HG03064 (cell line): ENCODE measurements around the gene SPTBN1.

ENCODE experiments used
- ATAC-seq: cut with Tn5 transposase; IDR thresholded peaks from one replicate; pipeline ENCODE4 v1.9.1; 2021; ENCODE audit warnings: low read depth; ENCODE audit not compliant: unreplicated experiment

Gene SPTBN1

GRCh38 chr2:54455563-54456361 lies at the start of gene SPTBN1:
Gene SPTBN1 (plus strand): TSS chr2:54456327. CDS start chr2:54526419, 70,092 bp downstream.
- no peak for ATAC-seq

GRCh38 chr2:54407693-54408092 lies 48.4 kb upstream of the SPTBN1 start:
- no peak for ATAC-seq

- ATAC-seq = no peak
Observed at GRCh38 chr2:54408288-54408687, 47.8 kb upstream of the SPTBN1 start.

GRCh38 chr2:54409752-54410151 lies 46.4 kb upstream of the SPTBN1 start:
- no peak for ATAC-seq

GRCh38 chr2:54411801-54412354 lies 44.2 kb upstream of the SPTBN1 start:
- no peak for ATAC-seq

GRCh38 chr2:54416166-54416813 lies 39.8 kb upstream of the SPTBN1 start:
- no peak for ATAC-seq

GRCh38 chr2:54416938-54417337 lies 39.2 kb upstream of the SPTBN1 start:
- no peak for ATAC-seq

GRCh38 chr2:54417577-54417976 lies 38.5 kb upstream of the SPTBN1 start:
- ATAC-seq = no peak

GRCh38 chr2:54419388-54419787 lies 36.7 kb upstream of the SPTBN1 start:
- no peak for ATAC-seq

- no peak for ATAC-seq
Observed at GRCh38 chr2:54419855-54420523, 36.1 kb upstream of the SPTBN1 start.

- no peak for ATAC-seq
Observed at GRCh38 chr2:54420524-54421172, 35.5 kb upstream of the SPTBN1 start.

GRCh38 chr2:54422072-54422581 lies 34.0 kb upstream of the SPTBN1 start:
- ATAC-seq = no peak

- no peak for ATAC-seq
Observed at GRCh38 chr2:54423213-54423612, 32.9 kb upstream of the SPTBN1 start.

- ATAC-seq = no peak
Observed at GRCh38 chr2:54424555-54425163, 31.5 kb upstream of the SPTBN1 start.

GRCh38 chr2:54428108-54428831 lies 27.9 kb upstream of the SPTBN1 start:
- no peak for ATAC-seq

- ATAC-seq = no peak
Observed at GRCh38 chr2:54429054-54429453, 27.1 kb upstream of the SPTBN1 start.

GRCh38 chr2:54429811-54430551 lies 26.1 kb upstream of the SPTBN1 start:
- no peak for ATAC-seq

- no peak for ATAC-seq
Observed at GRCh38 chr2:54430649-54431048, 25.5 kb upstream of the SPTBN1 start.
